Nucleus accumbens (tissue), 56 donors: ENCODE measurements around the gene STK10.

Experiments used
- DNase-seq, 56 donors: peaks; one replicate each; lab custom pipeline; 2025; lab: John Stamatoyannopoulos, UW

Gene STK10

GRCh38 chr5:172189693-172190296 is 1.8 kb upstream of the STK10 start:
- no peak for DNase-seq

GRCh38 chr5:172188893-172189692 is 1.1 kb upstream of the STK10 start:
- no peak for DNase-seq

GRCh38 chr5:172187118-172188032 is 649 bp downstream of the STK10 start:
- peak in 15 of 56 donors; percentile 4 to 43 (median 27) for DNase-seq

GRCh38 chr5:172186114-172186695 is 1.8 kb downstream of the STK10 start:
- DNase-seq, result no peak

GRCh38 chr5:172185096-172185461 is 2.9 kb downstream of the STK10 start:
- no peak for DNase-seq

GRCh38 chr5:172183881-172184280 is 4.1 kb downstream of the STK10 start:
- DNase-seq, result no peak

- DNase-seq, result no peak
Observed at GRCh38 chr5:172182291-172182690, 5.7 kb downstream of the STK10 start.

- peak in 22 of 56 donors; percentile 16 to 71 (median 43) for DNase-seq
Observed at GRCh38 chr5:172180936-172181335, 7.1 kb downstream of the STK10 start.

GRCh38 chr5:172178991-172179989 is 8.7 kb downstream of the STK10 start:
- DNase-seq, result peak in 2 of 56 donors; percentile 10 to 18

GRCh38 chr5:172178301-172178987 is 9.6 kb downstream of the STK10 start:
- no peak for DNase-seq

GRCh38 chr5:172177176-172177575 is 10.8 kb downstream of the STK10 start:
- DNase-seq, result no peak

- DNase-seq, result peak in 9 of 56 donors; percentile 7 to 31 (median 20)
Observed at GRCh38 chr5:172175263-172175719, 12.7 kb downstream of the STK10 start.

GRCh38 chr5:172173564-172174153 is 14.4 kb downstream of the STK10 start:
- no peak for DNase-seq

GRCh38 chr5:172172912-172173563 is 15.0 kb downstream of the STK10 start:
- DNase-seq, result peak in 37 of 56 donors; percentile 16 to 74 (median 44)

GRCh38 chr5:172171118-172171517 is 16.9 kb downstream of the STK10 start:
- DNase-seq, result no peak

- DNase-seq, result peak in 1 of 56 donors; percentile 14
Observed at GRCh38 chr5:172170251-172170701, 17.7 kb downstream of the STK10 start.

- DNase-seq, result no peak
Observed at GRCh38 chr5:172169216-172169615, 18.8 kb downstream of the STK10 start.

GRCh38 chr5:172168311-172168710 is 19.7 kb downstream of the STK10 start:
- no peak for DNase-seq
